Measurements from ENCODE around the gene PRKCH.

The PRKCH gene

GRCh38 chr14:61476105-61476753, 154.8 kb downstream of the PRKCH start:
- no peak for DNase-seq (ENCODE audit: low read depth)

GRCh38 chr14:61476754-61477410, 155.5 kb downstream of the PRKCH start:
- DNase-seq (ENCODE audit: low read depth): no peak

GRCh38 chr14:61477712-61478462, 156.5 kb downstream of the PRKCH start:
- DNase-seq (ENCODE audit: low read depth): no peak

GRCh38 chr14:61478971-61479473, 157.6 kb downstream of the PRKCH start:
- no peak for DNase-seq (ENCODE audit: low read depth)

GRCh38 chr14:61479746-61480502, 158.5 kb downstream of the PRKCH start:
- DNase-seq (ENCODE audit: low read depth): no peak

GRCh38 chr14:61480704-61481285, 159.4 kb downstream of the PRKCH start:
- DNase-seq (ENCODE audit: low read depth): no peak

- DNase-seq (ENCODE audit: low read depth): no peak
Observed at GRCh38 chr14:61481701-61482100, 160.3 kb downstream of the PRKCH start.

- no peak for DNase-seq (ENCODE audit: low read depth)
Observed at GRCh38 chr14:61482348-61483206, 161.2 kb downstream of the PRKCH start.

- no peak for DNase-seq (ENCODE audit: low read depth)
Observed at GRCh38 chr14:61483476-61483875, 162.1 kb downstream of the PRKCH start.

GRCh38 chr14:61484031-61484430, 162.7 kb downstream of the PRKCH start:
- no peak for DNase-seq (ENCODE audit: low read depth)

GRCh38 chr14:61484826-61485584, 163.6 kb downstream of the PRKCH start:
- DNase-seq (ENCODE audit: low read depth): no peak

GRCh38 chr14:61485661-61486060, 164.3 kb downstream of the PRKCH start:
- no peak for DNase-seq (ENCODE audit: low read depth)

GRCh38 chr14:61486930-61487495, 165.6 kb downstream of the PRKCH start:
- DNase-seq (ENCODE audit: low read depth): no peak

GRCh38 chr14:61488417-61489401, 167.3 kb downstream of the PRKCH start:
- DNase-seq (ENCODE audit: low read depth): no peak

GRCh38 chr14:61489512-61489911, 168.1 kb downstream of the PRKCH start:
- DNase-seq (ENCODE audit: low read depth): no peak

- DNase-seq (ENCODE audit: low read depth): no peak
Observed at GRCh38 chr14:61489932-61490331, 168.6 kb downstream of the PRKCH start.

- DNase-seq (ENCODE audit: low read depth): no peak
Observed at GRCh38 chr14:61491224-61491623, 169.8 kb downstream of the PRKCH start.

- no peak for DNase-seq (ENCODE audit: low read depth)
Observed at GRCh38 chr14:61491876-61492434, 170.6 kb downstream of the PRKCH start.
